GM19240 (cell line): Measurements from ENCODE around the gene ST8SIA1.

Experiments used
- DNase-seq: peaks from one replicate; pipeline ENCODE4 v3.0.0; 2011; ENCODE audit warnings: low spot score; ENCODE audit not compliant: insufficient read length

Gene ST8SIA1

DNA sequence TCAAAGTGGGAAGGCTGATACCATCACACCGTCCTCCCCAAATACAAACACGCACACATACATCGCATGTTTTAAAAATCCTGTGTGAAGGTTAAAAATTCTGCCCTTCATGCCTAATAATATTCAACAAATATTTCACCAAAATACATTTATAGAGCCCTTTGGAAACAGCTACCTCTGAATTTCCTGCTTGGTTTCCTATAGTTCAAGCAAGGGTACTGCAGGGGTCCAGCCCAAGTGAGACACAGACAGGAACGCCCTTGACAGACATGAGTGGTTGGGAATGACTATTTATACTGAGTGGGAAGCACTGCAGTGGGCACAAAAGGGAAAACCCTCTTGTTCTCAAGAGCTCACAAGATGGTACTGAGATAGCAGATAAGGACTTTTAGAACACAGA, 51.0 kb downstream of the ST8SIA1 start:
- DNase-seq = no peak

DNA sequence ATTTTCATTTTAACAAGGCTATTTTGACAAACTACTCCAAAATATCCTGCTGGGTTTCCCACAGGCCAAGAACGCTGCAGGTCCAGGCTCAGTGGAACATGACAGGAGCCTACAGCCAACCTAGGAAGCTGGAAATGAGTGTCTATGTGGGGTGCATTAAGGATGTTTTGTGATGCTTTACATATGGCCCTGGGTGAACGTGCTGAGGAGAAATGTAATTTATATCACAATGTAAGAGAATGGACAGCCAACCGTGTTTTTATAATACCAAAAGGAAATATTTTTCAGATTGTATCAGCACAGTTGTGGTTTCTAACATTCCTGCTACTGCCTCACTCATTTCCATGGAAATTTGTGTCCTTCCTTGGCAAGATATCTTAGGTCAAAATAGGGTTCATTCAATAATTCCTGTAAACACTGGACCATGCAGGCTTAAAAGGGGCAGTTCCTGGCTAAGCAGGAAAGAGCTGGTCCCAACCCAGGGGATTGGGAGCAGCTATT, 51.5 kb downstream of the ST8SIA1 start:
- DNase-seq = no peak

DNA sequence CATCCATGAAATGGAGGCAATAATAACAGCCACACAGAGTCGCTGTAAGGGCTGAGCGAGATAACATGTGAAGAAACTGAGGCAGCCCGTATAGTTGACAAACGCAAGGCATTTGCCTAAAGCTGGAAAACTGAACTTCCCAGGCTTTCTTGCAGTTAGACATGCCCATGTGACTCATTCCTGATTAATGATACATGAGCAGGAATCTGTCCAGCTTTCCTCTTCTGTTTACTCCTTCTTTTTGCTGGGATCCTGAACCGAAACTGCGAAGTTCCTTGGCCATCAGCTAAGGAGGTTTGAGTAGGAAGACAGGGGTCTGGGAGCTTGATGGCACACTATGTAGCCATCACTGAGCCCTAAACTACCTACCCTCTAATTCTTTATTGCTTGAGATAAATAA, 52.2 kb downstream of the ST8SIA1 start:
- DNase-seq = no peak

DNA sequence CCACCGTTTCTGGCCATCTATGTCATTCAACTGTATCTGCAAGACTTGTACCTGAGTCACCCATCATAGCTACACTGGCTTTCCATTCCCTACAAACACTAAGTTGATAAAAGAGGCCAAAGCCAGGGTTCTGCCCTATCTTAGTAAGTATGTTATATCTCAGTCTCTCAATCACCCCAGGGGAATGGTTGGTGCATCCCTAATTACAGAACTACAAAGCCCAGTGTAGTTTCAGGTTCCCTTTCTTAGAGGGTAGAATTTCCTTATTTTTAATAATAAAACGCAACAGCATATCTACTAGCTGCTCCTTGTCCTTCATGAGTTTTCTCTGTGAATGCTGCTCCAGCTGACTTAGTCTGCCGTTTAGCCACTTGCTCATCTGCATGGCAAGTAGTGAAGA, 57.6 kb downstream of the ST8SIA1 start:
- no peak for DNase-seq

DNA sequence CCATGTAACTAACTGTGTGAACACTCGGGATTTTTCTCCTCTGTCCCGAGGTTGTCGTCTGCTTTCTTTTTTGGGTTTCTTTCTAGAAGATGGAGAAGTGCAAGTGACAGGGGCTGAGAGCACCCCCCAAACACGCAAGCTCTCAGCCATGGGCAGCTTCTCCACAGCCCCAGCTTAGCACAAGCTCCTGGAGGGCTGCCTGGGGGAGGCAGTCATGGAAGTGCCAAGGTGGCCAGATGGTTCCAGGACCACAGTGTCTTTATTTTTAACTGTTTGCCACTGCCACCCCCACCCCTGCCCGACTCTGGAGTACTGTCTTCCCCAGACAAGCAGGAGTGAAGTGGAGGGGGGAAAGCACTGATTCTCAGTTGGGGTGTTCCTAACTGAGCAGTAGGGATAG, 58.2 kb downstream of the ST8SIA1 start:
- no peak for DNase-seq

DNA sequence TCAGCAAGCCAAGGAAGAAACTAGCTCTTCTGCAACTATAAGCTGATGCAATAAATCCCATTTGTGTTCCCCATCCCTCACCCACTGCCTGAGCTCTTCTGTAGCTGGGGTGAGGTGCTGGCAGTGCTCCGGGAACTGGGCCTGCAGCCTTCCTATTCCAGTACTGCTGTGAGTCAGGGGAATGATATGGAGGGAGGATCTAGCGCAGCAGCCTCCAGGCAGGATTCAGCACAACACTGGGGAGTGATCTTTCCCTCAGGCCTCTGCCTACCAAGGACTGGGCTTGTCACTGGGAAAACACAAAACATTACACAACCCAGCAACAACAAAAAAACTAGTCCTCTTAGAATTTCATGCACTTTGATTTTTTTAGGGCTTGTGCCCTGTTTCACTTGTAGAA, 58.7 kb downstream of the ST8SIA1 start:
- DNase-seq = no peak

DNA sequence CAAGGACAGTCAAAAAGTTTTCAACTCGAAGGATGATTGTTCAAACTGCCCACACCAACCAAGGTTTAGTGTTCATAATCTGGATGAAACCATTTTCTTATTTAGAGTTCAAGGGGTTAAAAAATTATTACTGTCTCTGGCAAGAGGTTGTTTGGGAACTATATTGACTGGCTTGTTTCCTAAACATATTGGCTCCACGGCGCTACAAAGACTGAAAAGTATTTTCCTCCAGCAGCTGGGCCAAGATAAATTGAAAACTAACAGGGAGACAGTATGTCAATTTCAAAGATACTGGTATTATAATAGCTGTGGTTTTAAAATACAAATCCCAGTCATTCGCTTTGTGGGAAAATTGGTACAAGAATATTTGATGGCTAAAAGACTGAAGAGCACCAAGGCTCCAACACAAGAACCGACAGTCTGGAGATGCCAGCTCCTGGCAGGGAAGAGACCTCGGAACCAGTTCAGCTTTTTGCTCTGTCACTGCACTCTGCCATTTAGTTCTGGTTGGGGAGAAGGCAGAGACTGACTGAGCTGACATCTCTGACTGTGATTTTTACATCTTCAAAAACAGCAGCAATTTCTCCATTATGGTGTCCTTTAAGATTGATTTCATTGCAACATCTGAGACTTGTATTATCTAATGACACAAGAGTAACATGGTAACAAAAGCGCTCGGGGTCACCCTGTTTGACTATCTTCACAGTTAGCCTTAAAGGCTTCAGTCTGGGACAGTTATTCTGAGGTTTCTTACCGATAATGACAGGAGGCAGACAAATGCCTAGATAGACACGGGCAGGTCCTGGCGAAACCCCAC, 62.0 kb downstream of the ST8SIA1 start:
- no peak for DNase-seq

DNA sequence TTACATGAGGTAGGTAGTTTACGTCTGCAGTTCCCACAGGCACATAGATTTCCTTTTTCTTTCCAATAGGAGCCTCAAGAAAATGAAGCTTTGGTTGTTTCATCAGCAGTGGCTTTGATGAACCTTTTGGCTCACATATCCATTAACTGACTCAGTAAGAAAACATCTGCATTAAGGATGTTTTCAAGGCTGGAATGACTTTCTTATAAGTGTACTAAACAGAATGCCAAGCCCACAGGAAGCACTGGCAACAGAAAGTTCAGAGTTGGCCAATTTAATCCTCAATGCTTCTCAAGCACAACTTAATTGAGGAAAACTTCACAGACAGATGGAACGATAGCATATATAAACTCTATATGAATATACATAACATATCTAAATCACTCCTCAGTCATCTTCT, 63.5 kb downstream of the ST8SIA1 start:
- DNase-seq = no peak

DNA sequence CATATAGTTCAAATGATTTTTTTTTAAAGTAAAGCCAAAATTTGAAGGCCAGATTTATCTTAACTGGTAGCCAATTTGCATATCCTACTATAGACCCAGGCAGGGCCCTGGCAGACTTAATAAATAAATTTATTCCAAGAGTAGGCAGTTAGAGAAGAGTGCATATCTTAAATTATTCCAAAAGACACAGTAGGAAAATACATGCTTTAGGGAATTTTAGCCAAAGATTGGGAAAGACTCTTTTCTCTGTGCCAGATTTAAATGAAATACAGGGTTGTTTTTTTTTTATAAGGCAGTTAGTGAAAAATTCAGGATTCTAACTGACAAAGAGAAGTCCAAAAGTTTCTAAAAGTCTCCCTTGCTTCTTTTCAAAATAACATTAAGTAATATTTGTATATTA, 65.5 kb downstream of the ST8SIA1 start:
- DNase-seq = no peak

DNA sequence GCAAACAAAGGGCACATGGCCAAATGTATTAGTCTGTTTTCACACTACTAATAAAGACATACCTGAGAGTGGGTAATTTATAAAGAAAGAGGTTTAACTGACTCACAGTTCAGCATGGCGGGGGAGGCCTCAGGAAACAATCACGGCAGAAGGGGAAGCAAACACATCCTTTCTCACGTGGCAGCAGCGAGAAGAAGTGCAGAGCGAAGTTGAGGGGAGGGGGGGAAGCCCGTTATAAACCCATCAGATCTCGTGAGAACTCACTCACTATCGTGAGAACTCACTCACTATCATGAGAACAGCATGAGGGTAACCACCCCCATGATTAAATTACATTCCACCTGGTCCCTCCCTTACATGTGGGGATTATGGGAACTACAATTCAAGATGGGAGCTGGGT, 66.1 kb downstream of the ST8SIA1 start:
- no peak for DNase-seq

DNA sequence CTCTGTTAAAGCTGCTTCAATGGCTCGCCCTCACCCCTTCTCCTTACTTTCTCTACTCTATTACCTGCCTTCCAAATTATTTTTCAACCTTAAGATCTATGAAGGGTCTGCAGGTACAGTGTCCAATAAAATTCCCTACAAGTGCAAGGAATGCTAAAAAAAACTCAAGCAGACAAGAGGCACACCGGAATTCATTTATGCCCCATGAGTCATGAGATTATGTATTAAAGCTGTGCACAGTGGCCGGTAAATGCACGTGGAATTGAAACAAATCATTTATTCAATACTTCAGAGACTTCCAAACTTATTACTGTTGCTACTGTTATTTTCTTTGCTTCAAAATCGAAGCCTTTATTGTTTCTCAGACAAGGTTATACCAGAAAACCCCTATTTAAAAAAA, 68.4 kb downstream of the ST8SIA1 start:
- DNase-seq = no peak

DNA sequence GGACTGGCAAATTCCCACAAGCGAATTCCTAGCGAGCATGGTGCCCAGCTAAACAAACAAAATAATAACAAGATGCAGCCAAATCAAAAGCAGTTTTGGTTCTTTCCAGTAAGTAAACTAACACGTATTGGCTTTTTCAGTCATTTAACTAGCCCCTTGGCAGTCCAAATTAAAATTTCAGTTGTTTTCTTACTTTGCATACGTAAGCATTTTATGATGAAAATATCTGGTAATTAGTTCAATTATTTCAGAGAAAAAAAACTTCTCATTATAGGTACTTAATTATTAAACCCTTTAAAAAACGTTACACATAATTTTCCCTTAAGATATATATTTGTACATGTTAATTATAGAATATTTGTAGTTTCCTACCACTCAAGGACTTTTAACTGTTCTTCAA, 70.1 kb downstream of the ST8SIA1 start:
- no peak for DNase-seq

DNA sequence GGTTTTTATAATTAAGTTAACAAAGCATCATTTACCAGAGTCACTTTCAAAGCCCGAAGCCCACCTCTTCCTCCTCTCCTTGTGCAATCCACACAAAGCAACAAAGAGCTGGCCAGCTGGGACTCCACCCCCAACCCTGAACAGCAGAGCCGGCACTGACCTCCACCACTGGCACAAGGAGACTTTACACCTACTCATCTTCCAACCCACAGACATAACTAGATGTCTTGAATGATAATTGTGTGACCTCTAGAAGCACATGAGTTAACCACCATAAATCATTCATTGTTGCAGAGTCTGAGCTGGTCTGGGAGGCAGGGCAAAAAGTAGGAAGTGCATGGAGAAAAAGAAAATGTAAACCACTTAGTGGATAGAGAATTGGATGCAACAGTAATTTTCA, 72.2 kb downstream of the ST8SIA1 start:
- no peak for DNase-seq

DNA sequence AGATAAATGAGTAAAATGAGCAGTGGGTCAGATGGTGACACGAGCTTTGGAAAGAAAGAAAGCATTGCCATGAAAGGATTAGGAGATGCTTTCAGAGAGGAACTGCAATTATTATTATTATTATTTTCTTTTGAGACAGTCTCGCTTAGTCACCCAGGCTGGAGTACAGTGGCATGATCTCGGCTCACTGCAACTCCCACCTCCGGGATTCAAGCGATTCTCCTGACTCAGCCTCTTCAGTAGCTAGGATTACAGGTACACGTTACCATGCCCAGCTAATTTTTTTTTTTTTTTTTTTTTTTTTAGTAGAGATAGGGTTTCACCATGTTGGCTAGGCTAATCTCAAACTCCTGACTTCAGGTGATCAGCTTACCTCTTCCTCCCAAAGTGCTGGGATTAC, 77.4 kb downstream of the ST8SIA1 start:
- no peak for DNase-seq

DNA sequence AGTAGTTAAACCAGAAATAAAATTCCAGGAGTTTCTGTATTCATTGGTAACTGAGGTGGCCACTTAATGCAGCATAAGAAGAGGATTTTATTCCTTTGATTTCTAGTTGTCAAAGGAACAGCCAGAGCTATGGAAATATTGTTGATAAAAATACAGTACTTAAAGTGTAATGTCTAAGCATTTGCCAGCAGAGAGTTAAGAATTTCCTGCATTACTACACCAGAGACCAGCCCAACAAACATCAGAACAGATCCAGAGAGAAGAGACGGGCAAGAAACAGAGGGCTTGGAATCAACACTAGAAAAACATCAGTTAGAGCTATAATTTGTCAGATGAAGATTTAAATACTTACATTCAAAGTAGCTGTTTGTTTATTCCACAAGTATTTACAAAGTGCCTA, 77.9 kb downstream of the ST8SIA1 start:
- DNase-seq = no peak

DNA sequence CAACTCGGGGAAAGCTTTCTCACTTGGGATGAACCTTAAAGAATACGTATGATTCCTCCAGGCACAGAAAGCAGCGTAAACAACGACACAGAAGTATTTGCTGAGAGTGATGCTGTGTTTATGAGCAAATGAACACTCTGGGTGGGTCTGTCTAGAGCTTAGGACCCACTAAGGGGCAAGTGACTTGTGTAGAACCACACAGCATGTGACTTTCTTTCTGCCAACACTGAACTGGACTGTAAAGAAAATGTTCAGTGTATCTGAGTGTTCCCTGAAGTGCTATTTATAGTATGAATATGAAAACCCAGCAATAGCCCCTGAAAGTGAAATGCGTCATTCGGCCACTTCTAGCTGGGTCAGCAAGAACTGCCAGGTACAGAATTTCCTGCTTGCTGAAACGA, 78.5 kb downstream of the ST8SIA1 start:
- DNase-seq = no peak

DNA sequence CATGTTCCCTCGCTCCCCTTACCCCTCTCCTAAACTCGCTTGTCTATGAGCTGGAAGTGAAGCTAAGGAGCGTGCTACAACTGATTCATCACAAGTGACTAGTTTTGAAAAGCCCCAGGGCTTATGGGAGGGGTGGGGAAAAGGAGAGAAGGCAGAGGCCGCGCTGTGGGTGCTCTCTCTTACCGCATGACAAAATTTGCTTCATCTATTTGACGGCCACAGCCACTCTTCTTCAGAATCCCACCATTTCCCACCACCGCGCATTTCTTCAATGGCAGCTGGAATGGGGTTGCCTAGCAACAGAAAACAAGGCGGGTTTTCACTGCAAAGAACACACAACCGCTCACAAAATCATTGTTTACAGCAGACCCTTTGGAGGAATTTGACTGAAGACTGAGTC, 79.4 kb downstream of the ST8SIA1 start:
- no peak for DNase-seq

DNA sequence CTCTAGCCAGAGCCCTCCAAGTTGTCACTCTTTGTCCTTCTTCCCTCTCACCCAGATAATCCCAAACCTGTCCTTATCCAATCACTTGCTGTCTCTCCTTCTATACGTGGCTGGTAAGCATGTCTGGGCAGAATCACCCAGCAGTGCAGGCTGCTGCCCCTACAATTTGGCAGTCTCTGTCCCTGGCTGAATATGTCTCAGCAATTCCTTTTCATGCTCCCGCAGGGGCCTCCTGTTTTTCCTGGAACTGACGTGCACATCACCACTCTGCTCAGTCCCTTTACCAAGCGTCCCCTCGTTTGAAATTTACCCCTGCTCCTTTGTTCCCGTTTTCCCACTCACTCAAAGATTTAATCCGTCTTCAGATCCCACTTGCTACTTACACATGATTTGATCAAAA, 80.0 kb downstream of the ST8SIA1 start:
- DNase-seq = no peak

DNA sequence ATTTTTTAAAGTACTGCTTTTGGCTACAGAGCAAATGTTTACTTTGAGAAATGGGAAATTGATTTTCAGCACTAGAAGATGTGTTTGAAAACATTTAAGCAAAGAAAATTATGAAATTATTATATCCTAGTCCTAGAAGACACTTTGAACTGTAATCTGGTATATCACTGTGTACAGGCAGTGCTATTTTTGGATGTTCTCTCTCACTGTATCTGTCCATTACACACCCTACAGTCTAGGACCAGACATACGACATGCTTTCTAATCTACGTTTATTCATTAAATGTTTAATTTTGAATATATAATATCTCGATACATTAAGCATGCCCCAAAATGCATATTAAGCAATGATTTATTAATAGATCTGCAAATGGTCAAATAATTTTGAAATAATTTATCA, 82.5 kb downstream of the ST8SIA1 start:
- no peak for DNase-seq

DNA sequence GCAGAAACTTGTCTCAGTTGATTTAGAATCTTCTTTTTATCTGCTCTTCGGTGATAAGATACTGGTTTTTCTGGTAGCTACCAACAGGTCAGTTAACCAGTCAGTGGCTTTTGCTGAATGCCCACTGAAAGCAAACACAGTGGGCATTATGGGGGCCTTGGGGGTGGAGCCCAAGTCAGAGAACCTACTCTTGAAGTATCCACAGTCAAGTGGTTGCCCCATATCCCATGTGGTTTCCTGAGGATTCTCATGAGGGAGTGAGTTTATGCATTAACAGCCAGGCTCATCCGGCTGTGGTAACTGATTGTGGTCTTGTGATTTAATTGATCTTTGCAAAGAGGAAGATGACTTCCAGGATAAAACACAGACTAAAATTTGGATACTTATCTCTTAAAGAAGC, 83.7 kb downstream of the ST8SIA1 start:
- no peak for DNase-seq

DNA sequence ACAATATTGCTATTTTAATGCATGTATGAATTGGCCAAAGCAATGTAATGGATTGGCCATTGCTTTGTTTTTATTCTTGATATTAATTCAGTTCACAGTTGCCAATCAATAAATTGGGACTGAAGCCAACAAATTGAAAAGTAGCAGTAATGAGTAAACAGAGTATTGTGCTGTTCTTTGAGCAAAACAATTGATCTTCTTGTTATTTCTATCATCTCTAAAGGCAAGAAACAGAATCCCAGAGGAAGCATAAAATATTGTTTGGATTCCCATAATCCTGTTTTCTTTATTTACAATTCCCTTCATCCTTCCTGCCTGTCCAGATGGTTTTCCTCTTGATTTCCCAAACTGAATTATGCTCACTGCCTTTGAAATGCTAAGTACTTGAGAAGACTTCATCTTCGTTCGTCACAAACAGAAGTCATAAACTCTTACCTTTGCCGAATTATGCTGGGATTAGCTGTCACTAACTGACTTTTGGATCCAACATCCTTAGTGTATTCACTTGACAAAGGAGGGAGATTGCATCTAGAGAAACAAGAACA, 85.9 kb downstream of the ST8SIA1 start:
- DNase-seq = no peak

DNA sequence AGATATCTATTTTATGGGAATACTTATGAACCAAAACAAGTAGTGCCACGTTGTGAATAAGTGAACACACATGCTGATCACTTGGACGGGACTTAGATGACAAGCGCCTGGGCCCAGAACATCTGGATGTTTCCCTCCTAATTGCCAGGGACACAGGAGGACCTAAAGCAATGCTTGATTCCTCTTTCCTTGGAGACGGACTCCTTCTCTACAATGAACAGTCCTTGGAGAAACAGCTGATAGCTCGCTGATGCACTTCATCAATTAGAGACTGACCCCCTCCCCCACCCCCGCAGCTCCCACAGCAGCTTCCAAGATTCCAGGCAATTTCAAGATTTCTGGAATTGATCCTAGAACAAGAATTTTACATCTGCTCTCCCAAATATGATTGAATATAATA, 86.4 kb downstream of the ST8SIA1 start:
- DNase-seq = no peak

DNA sequence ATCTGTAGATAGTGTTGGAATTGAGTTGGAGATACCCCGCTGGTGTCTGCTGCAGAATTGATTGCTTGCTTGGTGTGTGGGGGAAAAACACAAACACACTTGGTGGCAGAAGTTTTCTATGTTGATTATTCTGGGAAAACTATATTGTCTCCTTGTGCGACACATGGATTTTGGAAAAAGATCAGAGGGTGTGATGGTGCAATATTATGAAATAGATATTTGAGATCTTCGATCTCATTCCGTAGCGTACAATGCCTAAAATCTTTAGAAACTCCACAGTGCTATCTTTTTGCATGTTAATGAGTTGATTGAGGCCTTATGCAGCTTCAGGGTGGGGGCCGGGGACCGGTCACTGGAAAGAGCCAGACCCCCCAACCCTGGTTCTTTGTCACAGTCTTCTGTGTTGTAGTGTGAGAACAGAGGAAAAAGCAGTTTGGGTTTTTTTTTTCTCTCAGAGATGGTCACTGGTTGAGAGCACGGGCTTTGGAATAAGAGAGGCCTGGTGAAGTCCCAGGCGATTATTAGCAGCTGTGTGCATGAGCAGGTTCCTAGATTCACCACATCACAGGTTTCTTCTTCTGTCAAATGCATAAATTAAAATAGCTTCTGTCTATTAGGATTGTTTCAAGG, 88.2 kb downstream of the ST8SIA1 start:
- DNase-seq = no peak
